Measurements from ENCODE around the gene RGS1. TPM values are rescaled to one million over a fixed set of nuclear protein-coding genes. Genes with fewer than 3 reads are reported as not detected.

The RGS1 gene
- total and polyA plus RNA-seq, 8 donors, result 1.5 to 32.3 (median 4.5) TPM

DNA sequence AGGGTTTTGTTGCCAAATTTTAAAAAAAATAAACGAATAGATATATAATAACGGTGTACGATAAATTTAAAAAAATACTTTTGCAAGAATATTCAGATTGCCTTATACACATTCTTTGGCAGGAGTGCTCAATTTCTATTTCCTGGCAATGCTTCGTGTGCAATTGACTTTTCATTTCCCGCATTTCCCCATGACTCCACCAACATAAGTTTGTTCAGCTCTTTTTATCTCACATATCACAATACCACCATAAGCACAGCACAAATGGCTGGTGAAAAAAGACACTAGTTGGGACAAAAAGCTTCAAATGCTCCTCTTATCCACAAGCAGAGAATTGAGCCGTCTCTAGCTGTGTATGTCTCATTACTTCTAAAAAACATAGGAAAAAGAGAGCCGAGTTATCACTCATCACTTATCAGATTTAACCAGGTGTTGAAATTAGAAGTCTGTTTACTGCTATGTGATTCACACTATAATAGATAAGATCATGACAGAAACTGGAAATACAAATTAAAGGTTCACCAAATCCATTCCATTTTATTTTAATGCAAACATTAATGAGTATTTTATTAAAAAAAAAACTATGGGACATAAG, 28.9 kb upstream of the RGS1 start:
- Histone ChIP-seq H3K27ac (peak overlapping the region in 1 of 2 donors; percentile 59), H3K27me3 (no peaks in the 10 kb centered on the region), H3K9me3 (no peaks in the 10 kb centered on the region), H3K4me1 (peaks cover 16 to 39% of the 10 kb centered on the region in 2 donors), H3K36me3 (no peaks in the 10 kb centered on the region), H3K4me3 (no peak overlapping the region)
- ATAC-seq (no peak), DNase-seq (peak in 2 of 4 donors; percentile 40 to 60)
- TF ChIP-seq, protein P1, sequence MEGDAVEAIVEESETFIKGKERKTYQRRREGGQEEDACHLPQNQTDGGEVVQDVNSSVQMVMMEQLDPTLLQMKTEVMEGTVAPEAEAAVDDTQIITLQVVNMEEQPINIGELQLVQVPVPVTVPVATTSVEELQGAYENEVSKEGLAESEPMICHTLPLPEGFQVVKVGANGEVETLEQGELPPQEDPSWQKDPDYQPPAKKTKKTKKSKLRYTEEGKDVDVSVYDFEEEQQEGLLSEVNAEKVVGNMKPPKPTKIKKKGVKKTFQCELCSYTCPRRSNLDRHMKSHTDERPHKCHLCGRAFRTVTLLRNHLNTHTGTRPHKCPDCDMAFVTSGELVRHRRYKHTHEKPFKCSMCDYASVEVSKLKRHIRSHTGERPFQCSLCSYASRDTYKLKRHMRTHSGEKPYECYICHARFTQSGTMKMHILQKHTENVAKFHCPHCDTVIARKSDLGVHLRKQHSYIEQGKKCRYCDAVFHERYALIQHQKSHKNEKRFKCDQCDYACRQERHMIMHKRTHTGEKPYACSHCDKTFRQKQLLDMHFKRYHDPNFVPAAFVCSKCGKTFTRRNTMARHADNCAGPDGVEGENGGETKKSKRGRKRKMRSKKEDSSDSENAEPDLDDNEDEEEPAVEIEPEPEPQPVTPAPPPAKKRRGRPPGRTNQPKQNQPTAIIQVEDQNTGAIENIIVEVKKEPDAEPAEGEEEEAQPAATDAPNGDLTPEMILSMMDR (IDR thresholded peaks at IDR 0.05), result no peak
- intact Hi-C loops (cut with DNase I), result no loop called here

DNA sequence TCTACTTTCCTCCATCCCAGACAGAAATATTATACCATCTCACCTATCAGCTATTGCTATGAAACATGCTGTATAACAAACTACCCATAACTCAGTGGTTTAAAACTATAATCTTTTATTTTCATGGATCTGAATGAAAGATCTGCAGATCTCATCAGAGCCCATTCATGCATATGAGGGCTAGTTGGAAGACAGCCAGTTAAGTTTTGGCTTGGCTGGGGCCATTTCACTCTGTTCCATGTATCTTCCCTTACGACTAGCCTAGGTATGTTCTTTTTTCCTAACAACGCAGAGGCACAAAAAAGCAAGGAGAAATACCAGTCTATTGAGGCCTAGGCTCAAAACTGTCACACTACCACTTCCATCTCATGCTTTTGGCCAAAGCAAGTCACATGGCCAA, 28.1 kb upstream of the RGS1 start:
- Histone ChIP-seq H3K4me1 (peaks cover 16 to 45% of the 10 kb centered on the region in 2 donors), H3K27me3 (no peaks in the 10 kb centered on the region), H3K27ac (no peak overlapping the region), H3K9me3 (no peaks in the 10 kb centered on the region), H3K36me3 (no peaks in the 10 kb centered on the region), H3K4me3 (no peak overlapping the region)
- TF ChIP-seq, protein P1 (IDR thresholded peaks at IDR 0.05), result no peak
- intact Hi-C loops (cut with DNase I), result no loop called here
- DNase-seq, result no peak
- ATAC-seq, result no peak

DNA sequence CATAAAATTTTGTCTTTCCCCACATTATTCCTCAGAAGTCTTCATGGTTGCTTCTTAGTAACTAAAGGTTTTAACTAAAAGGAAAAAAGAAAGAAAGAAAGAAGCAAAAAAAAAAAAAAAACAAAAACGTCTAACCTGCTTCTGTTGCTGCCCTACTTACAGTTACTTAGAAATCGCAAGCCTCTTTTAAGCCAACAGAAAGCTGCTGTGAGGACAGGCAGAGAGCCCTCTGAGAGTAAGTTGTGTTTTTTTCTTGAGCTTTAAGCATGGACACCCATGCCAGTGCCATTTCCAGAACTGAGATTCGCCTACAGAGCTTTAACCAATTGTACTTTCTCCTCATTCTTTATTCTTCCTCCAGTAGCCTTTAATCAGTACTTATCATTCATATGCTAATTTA, 25.6 kb upstream of the RGS1 start:
- Histone ChIP-seq H3K9me3 (no peaks in the 10 kb centered on the region), H3K36me3 (no peaks in the 10 kb centered on the region), H3K4me3 (no peak overlapping the region), H3K4me1 (peaks cover 12 to 39% of the 10 kb centered on the region in 2 donors), H3K27ac (peak overlapping the region; percentile 30 to 43), H3K27me3 (no peaks in the 10 kb centered on the region)
- intact Hi-C loops (cut with DNase I), result no loop called here
- DNase-seq, result no peak
- no peak for ATAC-seq
- TF ChIP-seq, protein P1 (IDR thresholded peaks at IDR 0.05), result no peak

DNA sequence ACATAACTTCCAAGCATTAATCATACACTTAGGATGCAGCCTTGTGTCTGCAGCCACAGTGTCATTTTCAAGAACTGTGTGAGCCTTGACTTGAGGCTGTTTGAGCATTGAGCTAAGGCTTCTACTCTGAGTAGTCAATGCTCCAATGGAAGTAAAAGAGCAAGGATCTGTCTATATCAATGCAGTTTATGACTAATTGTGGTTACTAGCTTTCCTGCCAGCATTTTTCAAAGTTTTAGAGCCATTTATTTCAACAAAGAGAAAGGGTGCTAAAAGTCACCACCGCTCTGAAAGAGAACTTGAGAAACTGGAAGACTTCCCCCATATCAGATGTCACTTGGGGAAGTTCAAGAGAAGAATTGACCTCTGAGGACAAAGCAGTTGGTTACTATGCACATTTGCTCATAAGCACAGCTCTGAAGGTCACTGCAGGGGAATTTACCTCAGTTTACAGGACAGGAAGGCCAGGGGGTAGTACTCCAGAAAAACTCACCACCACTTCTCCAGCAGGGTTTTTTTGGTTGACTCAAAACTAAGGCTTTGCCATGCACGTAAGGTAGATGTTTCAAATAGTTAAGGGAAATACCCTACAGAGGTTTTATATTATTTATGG, 24.5 kb upstream of the RGS1 start:
- peak overlapping the region; percentile 30 to 43 for H3K27ac ChIP-seq
- no peaks in the 10 kb centered on the region for H3K36me3 ChIP-seq
- intact Hi-C loops (cut with DNase I), result no loop called here
- TF ChIP-seq, protein P1 (IDR thresholded peaks at IDR 0.05), result no peak
- ATAC-seq, result peak; percentile 78
- H3K27me3 ChIP-seq, result no peaks in the 10 kb centered on the region
- H3K4me3 ChIP-seq, result no peak overlapping the region
- H3K9me3 ChIP-seq, result no peaks in the 10 kb centered on the region
- DNase-seq, result no peak
- peaks cover 5 to 32% of the 10 kb centered on the region in 2 donors for H3K4me1 ChIP-seq

DNA sequence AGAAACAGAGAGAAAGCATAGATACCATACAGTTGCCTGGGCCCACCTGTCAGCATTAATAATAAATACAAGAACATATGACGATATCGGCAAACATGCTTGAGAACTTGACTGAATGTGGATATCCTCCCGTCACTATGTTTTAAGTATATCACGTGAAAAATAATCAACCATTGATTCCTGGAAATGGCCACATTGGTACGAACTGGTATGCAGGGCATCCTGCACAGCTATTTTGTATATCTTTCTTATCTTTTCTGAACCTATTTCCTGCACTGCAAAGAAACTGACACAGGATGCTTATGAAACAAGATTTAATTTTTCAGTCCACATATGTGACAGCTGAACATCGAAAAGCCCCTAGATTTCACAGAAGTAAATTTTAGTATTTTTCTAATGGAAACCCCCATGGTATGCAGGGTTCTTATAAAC, 22.8 kb upstream of the RGS1 start:
- intact Hi-C loops (cut with DNase I), result no loop called here

More for the DNA sequence above, 22.8 kb upstream of the RGS1 start:
- Histone ChIP-seq H3K9me3 (no peaks in the 10 kb centered on the region), H3K27ac (no peak overlapping the region), H3K27me3 (no peaks in the 10 kb centered on the region), H3K4me1 (peaks cover 0 to 25% of the 10 kb centered on the region in 2 donors), H3K36me3 (no peaks in the 10 kb centered on the region), H3K4me3 (no peak overlapping the region)
- ATAC-seq (no peak), DNase-seq (no peak)
- TF ChIP-seq, protein P1 (IDR thresholded peaks at IDR 0.05), result no peak

Measured in left lung (tissue), 10 donors.